ENCODE data around the gene GNAI3. TPM values are rescaled to one million over a fixed set of nuclear protein-coding genes. Genes with fewer than 3 reads are reported as not detected.

Gene GNAI3
- total and polyA plus RNA-seq, 2 of the 13 experiments (the other 11 are each of a cell fraction or from before 2014, with no cell fraction given), result 4.3 to 9.0 TPM

GRCh38 chr1:109619576-109620400, 71.4 kb downstream of the GNAI3 start, which contains the start of the genes AMPD2 and GNAT2 (continued):
- TF ChIP-seq, protein P1, sequence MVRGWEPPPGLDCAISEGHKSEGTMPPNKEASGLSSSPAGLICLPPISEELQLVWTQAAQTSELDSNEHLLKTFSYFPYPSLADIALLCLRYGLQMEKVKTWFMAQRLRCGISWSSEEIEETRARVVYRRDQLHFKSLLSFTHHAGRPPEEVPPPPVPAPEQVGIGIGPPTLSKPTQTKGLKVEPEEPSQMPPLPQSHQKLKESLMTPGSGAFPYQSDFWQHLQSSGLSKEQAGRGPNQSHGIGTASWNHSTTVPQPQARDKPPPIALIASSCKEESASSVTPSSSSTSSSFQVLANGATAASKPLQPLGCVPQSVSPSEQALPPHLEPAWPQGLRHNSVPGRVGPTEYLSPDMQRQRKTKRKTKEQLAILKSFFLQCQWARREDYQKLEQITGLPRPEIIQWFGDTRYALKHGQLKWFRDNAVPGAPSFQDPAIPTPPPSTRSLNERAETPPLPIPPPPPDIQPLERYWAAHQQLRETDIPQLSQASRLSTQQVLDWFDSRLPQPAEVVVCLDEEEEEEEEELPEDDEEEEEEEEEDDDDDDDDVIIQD (CRISPR knock-in tag; IDR thresholded peaks at IDR 0.05; ENCODE audit: low read depth), result 0 out of 2 replicates have a peak, but pooled peaks have one; percentile 26
- TF ChIP-seq CEBPG (CRISPR knock-in tag; IDR thresholded peaks at IDR 0.05), result no peak
- TF ChIP-seq GATA4 (IDR thresholded peaks at IDR 0.05; ENCODE audit: borderline replicate concordance, low read depth), result no peak; the same call in 1 of the 2 replicates
- TF ChIP-seq ZNF777 (CRISPR knock-in tag; IDR thresholded peaks at IDR 0.05), result 0 out of 2 replicates have a peak, but pooled peaks have one; percentile 28
- TF ChIP-seq FOSL1 (CRISPR knock-in tag; IDR thresholded peaks at IDR 0.05; ENCODE audit: borderline replicate concordance), result no peak
- TF ChIP-seq FOXA1 (IDR thresholded peaks at IDR 0.05), result no peak
- no peak for TF ChIP-seq FOXA1 (CRISPR knock-in tag; IDR thresholded peaks at IDR 0.05)
- 0 out of 2 replicates have a peak, but pooled peaks have one; percentile 61 for TF ChIP-seq NRL (CRISPR knock-in tag; IDR thresholded peaks at IDR 0.05; ENCODE audit: borderline replicate concordance)
- TF ChIP-seq, protein P2, sequence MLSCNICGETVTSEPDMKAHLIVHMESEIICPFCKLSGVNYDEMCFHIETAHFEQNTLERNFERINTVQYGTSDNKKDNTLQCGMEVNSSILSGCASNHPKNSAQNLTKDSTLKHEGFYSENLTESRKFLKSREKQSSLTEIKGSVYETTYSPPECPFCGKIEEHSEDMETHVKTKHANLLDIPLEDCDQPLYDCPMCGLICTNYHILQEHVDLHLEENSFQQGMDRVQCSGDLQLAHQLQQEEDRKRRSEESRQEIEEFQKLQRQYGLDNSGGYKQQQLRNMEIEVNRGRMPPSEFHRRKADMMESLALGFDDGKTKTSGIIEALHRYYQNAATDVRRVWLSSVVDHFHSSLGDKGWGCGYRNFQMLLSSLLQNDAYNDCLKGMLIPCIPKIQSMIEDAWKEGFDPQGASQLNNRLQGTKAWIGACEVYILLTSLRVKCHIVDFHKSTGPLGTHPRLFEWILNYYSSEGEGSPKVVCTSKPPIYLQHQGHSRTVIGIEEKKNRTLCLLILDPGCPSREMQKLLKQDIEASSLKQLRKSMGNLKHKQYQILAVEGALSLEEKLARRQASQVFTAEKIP (CRISPR knock-in tag; IDR thresholded peaks at IDR 0.05; ENCODE audit: borderline replicate concordance), result no peak
- TF ChIP-seq, protein P3, sequence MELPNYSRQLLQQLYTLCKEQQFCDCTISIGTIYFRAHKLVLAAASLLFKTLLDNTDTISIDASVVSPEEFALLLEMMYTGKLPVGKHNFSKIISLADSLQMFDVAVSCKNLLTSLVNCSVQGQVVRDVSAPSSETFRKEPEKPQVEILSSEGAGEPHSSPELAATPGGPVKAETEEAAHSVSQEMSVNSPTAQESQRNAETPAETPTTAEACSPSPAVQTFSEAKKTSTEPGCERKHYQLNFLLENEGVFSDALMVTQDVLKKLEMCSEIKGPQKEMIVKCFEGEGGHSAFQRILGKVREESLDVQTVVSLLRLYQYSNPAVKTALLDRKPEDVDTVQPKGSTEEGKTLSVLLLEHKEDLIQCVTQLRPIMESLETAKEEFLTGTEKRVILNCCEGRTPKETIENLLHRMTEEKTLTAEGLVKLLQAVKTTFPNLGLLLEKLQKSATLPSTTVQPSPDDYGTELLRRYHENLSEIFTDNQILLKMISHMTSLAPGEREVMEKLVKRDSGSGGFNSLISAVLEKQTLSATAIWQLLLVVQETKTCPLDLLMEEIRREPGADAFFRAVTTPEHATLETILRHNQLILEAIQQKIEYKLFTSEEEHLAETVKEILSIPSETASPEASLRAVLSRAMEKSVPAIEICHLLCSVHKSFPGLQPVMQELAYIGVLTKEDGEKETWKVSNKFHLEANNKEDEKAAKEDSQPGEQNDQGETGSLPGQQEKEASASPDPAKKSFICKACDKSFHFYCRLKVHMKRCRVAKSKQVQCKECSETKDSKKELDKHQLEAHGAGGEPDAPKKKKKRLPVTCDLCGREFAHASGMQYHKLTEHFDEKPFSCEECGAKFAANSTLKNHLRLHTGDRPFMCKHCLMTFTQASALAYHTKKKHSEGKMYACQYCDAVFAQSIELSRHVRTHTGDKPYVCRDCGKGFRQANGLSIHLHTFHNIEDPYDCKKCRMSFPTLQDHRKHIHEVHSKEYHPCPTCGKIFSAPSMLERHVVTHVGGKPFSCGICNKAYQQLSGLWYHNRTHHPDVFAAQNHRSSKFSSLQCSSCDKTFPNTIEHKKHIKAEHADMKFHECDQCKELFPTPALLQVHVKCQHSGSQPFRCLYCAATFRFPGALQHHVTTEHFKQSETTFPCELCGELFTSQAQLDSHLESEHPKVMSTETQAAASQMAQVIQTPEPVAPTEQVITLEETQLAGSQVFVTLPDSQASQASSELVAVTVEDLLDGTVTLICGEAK (IDR thresholded peaks at IDR 0.05), result no peak
- TF ChIP-seq, protein P3 (CRISPR knock-in tag; IDR thresholded peaks at IDR 0.05), result 0 out of 2 replicates have a peak, but pooled peaks have one; percentile 39
- TF ChIP-seq, protein P4, sequence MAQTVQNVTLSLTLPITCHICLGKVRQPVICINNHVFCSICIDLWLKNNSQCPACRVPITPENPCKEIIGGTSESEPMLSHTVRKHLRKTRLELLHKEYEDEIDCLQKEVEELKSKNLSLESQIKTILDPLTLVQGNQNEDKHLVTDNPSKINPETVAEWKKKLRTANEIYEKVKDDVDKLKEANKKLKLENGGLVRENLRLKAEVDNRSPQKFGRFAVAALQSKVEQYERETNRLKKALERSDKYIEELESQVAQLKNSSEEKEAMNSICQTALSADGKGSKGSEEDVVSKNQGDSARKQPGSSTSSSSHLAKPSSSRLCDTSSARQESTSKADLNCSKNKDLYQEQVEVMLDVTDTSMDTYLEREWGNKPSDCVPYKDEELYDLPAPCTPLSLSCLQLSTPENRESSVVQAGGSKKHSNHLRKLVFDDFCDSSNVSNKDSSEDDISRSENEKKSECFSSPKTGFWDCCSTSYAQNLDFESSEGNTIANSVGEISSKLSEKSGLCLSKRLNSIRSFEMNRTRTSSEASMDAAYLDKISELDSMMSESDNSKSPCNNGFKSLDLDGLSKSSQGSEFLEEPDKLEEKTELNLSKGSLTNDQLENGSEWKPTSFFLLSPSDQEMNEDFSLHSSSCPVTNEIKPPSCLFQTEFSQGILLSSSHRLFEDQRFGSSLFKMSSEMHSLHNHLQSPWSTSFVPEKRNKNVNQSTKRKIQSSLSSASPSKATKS (CRISPR knock-in tag; IDR thresholded peaks at IDR 0.05), result no peak
- TF ChIP-seq ZFP62 (CRISPR knock-in tag; IDR thresholded peaks at IDR 0.05), result no peak
- no peak for TF ChIP-seq NFIB (CRISPR knock-in tag; IDR thresholded peaks at IDR 0.05; ENCODE audit: borderline replicate concordance)
